ENCODE results near the gene KRTAP1-3. TPM values are rescaled to one million over a fixed set of nuclear protein-coding genes. Genes with fewer than 3 reads are reported as not detected.
"Not testable (repeated sequence)": the region's sequence is repeated elsewhere in the genome, so short reads cannot be mapped to it uniquely, and the experiment has no call there.

The KRTAP1-3 gene
- total RNA-seq, 1 experiment from 2014 or later = not detected

DNA sequence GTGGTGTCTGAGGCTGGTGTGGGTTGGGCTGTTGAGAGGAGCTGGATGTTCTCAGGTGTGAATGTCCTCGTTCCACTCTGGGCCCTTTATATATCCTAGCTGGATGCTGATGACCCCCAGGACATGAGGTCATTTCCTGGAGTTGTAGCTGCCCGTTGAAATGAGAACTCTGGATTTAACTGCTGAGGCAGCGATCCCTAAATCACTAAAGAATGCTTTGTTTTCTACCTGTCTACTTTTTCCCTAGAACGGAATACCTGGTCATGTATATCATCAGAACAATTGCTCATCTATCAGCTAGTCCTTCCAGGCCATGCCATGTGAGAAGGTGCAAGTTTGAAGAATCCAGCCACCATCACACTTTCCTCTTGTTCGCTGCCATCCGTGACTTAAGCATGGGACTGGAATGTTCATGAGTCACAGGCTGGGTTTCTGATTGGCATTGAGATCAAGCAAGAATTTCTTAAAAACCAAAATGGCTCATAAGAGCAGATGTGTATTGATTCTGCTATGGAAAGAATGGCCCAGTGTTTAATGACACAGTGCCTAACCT lies 25.5 kb upstream of the KRTAP1-3 start, which contains the start of gene KRTAP2-3:
TSS of gene KRTAP2-3 (minus strand) at position 63 of the 553 bp plus-strand sequence. CDS start 64 bp downstream, outside the sequence.
- CTCF ChIA-PET = no interaction called here
- H3K27ac ChIP-seq = peak within 1 kb of the TSS; percentile 88

DNA sequence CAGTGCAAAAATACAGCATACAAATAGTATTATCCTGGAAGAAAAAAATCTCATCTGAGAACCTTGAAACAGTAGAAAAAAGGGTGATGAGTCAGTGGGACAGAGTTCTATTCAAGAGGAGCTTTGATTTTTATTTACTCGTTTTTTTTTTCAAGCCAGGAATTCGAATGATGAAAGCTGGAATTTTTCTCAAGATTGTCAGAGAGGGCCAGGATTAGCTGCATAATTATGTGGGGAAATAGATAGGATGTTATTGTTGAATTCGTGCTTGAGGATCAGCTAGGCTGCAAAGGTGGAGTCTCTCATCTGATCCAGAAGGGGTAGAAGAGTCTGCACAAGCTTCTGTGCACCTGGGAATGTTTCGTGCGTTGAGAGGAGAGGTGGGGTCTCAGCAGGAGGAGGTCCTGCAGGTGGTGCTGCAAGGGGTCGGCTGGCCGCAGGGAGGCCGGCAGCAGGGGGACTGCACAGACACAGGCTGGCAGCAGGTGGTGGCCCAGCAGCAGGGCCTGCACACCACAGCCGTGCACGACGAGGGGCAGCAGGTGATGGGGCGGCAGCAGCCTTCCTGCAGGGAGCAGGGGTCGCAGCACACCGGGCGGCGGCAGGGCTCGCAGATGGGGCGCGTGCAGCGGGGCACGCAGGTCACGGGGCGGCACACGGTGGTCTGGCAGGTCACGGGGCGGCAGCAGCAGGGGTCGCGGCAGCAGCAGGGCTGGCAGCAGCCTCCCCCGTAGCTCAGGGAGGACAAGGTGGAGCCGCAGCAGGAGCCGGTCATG lies 24.8 kb upstream of the KRTAP1-3 start:
- H3K27ac ChIP-seq = peak overlapping the region; percentile 88
- H2AFZ ChIP-seq; H3K36me3 ChIP-seq (ENCODE audit: low read depth); H3K27me3 ChIP-seq (ENCODE audit: insufficient read depth, low read depth); CTCF ChIA-PET; H4K20me1 ChIP-seq (ENCODE audit: insufficient read depth); H3K79me2 ChIP-seq (ENCODE audit: low read depth); H3K9me2 ChIP-seq (ENCODE audit: insufficient read depth); H3K9me3 ChIP-seq (ENCODE audit: insufficient read depth, low read depth); H3K4me3 ChIP-seq: not testable (repeated sequence)
- POLR2A ChIA-PET (ENCODE audit: unreplicated experiment) = interaction anchor here (0.6 to 0.9 kb wide), 6 partner anchors 20 to 573 kb away, joined by 3 to 10 read pairs (median 7); partner anchors contain the start of gene KRT19
- peaks cover 43% of the 10 kb centered on the region for H3K4me1 ChIP-seq (replicated peaks; ENCODE audit: insufficient read depth)
- intact Hi-C loops (cut with micrococcal nuclease; ENCODE audit: unreplicated experiment) = loop anchor here (1.0 to 10.0 kb wide), 4 partner anchors 73 to 485 kb away; no protein-coding TSS in a partner anchor
- H3F3A ChIP-seq (ENCODE audit: insufficient read depth, low read depth) = peaks cover 26% of the 10 kb centered on the region
- BruUV-seq (replicated peaks) = TSS peak; percentile 95
- DNase-seq = peak; percentile 21 to 93
- peak overlapping the region; percentile 43 for H3K4me2 ChIP-seq

More for the DNA sequence above, 25.5 kb upstream of the KRTAP1-3 start, which contains the start of gene KRTAP2-3:
- no TSS peak for BruUV-seq (replicated peaks)
- Histone ChIP-seq H3K9me3 (ENCODE audit: insufficient read depth, low read depth) (no peaks in the 10 kb centered on the region), H3K27me3 (ENCODE audit: insufficient read depth, low read depth) (no peaks in the 10 kb centered on the region), H3K79me2 (ENCODE audit: low read depth) (no peaks in the 10 kb centered on the region), H3K4me1 (replicated peaks; ENCODE audit: insufficient read depth) (peaks cover 47% of the 10 kb centered on the region), H3K36me3 (ENCODE audit: low read depth) (0 out of 2 replicates have a peak, but pooled peaks cover 5% of the 10 kb centered on the region), H3F3A (ENCODE audit: insufficient read depth, low read depth) (peaks cover 26% of the 10 kb centered on the region), H3K4me3 (no peak within 1 kb of the TSS), H2AFZ (no peak within 1 kb of the TSS), H3K4me2 (peak within 1 kb of the TSS; percentile 43), H4K20me1 (ENCODE audit: insufficient read depth) (no peaks in the 10 kb centered on the region), H3K9me2 (ENCODE audit: insufficient read depth) (no peaks in the 10 kb centered on the region)
- TF ChIP-seq, protein P1, sequence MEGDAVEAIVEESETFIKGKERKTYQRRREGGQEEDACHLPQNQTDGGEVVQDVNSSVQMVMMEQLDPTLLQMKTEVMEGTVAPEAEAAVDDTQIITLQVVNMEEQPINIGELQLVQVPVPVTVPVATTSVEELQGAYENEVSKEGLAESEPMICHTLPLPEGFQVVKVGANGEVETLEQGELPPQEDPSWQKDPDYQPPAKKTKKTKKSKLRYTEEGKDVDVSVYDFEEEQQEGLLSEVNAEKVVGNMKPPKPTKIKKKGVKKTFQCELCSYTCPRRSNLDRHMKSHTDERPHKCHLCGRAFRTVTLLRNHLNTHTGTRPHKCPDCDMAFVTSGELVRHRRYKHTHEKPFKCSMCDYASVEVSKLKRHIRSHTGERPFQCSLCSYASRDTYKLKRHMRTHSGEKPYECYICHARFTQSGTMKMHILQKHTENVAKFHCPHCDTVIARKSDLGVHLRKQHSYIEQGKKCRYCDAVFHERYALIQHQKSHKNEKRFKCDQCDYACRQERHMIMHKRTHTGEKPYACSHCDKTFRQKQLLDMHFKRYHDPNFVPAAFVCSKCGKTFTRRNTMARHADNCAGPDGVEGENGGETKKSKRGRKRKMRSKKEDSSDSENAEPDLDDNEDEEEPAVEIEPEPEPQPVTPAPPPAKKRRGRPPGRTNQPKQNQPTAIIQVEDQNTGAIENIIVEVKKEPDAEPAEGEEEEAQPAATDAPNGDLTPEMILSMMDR (conservative IDR thresholded peaks at IDR 0.05) = no peak
- no peak for TF ChIP-seq EZH2 (IDR thresholded peaks at IDR 0.05; ENCODE audit: low read depth)
- POLR2A ChIA-PET (ENCODE audit: unreplicated experiment) = interaction anchor here (0.5 to 1.0 kb wide), 3 partner anchors 158 to 446 kb away, joined by 4 to 20 read pairs (median 8); partner anchors contain the start of gene KRT13
- DNase-seq = peak; percentile 64 to 93
- intact Hi-C loops (cut with micrococcal nuclease; ENCODE audit: unreplicated experiment) = loop anchor here (1.0 to 10.0 kb wide), 4 partner anchors 73 to 485 kb away; no protein-coding TSS in a partner anchor

GRCh38 chr17:41058741-41059140 lies 24.1 kb upstream of the KRTAP1-3 start:
- Histone ChIP-seq H3K4me1 (replicated peaks; ENCODE audit: insufficient read depth) (peaks cover 43% of the 10 kb centered on the region), H3F3A (ENCODE audit: insufficient read depth, low read depth) (peaks cover 26% of the 10 kb centered on the region), H3K4me2 (peak overlapping the region; percentile 43), H2AFZ (no peak overlapping the region), H3K9me3 (ENCODE audit: insufficient read depth, low read depth) (no peaks in the 10 kb centered on the region; the same call in 1 of the 2 replicates), H3K27me3 (ENCODE audit: insufficient read depth, low read depth) (no peaks in the 10 kb centered on the region), H4K20me1 (ENCODE audit: insufficient read depth) (no peaks in the 10 kb centered on the region), H3K27ac (peak overlapping the region; percentile 88), H3K79me2 (ENCODE audit: low read depth) (no peaks in the 10 kb centered on the region), H3K4me3 (no peak overlapping the region), H3K36me3 (ENCODE audit: low read depth) (0 out of 2 replicates have a peak, but pooled peaks cover 5% of the 10 kb centered on the region), H3K9me2 (ENCODE audit: insufficient read depth) (no peaks in the 10 kb centered on the region)
- TF ChIP-seq, protein P1 (conservative IDR thresholded peaks at IDR 0.05) = no peak
- TF ChIP-seq EZH2 (IDR thresholded peaks at IDR 0.05; ENCODE audit: low read depth) = no peak
- intact Hi-C loops (cut with micrococcal nuclease; ENCODE audit: unreplicated experiment) = no loop called here
- no TSS peak for BruUV-seq (replicated peaks)
- DNase-seq = peak in 1 of 2 experiments; percentile 72
- ChIA-PET CTCF (no interaction called here), POLR2A (ENCODE audit: unreplicated experiment) (interaction anchor here (0.6 kb wide), 4 partner anchors 156 to 594 kb away, joined by 3 to 7 read pairs (median 6); partner anchors contain the start of gene KRT19)

All from PC-9 (cell line).